ENCODE results near the gene BCAS1.

BCAS1 gene

GRCh38 chr20:54108326-54108642 is 37.9 kb upstream of the BCAS1 start:
- no peaks in the 10 kb centered on the region for H3K9me3 ChIP-seq (replicated peaks; ENCODE audit: insufficient read depth, low read length)
- H2AFZ ChIP-seq (ENCODE audit: low read length) = no peak overlapping the region
- H3F3A ChIP-seq (ENCODE audit: insufficient read depth, low read length) = no peaks in the 10 kb centered on the region
- H4K20me1 ChIP-seq (ENCODE audit: insufficient read depth, low read length) = no peaks in the 10 kb centered on the region
- TF ChIP-seq EZH2 (optimal IDR thresholded peaks at IDR 0.05; ENCODE audit: low read depth, low read length) (no peak), EZH2phosphoT487 (IDR thresholded peaks at IDR 0.05; ENCODE audit: low read length) (no peak), CTCF (IDR thresholded peaks at IDR 0.05; ENCODE audit: low read length) (no peak)
- H3K4me3 ChIP-seq (ENCODE audit: low read length) = no peak overlapping the region
- H3K4me2 ChIP-seq (ENCODE audit: low read depth, low read length) = no peak overlapping the region
- no peaks in the 10 kb centered on the region; the same call in 1 of the 2 replicates for H3K9me2 ChIP-seq (replicated peaks; ENCODE audit: insufficient read depth, low read length)
- H3K27ac ChIP-seq (ENCODE audit: low read length) = no peak overlapping the region
- DNase-seq = no peak
- no peaks in the 10 kb centered on the region for H3K27me3 ChIP-seq (replicated peaks; ENCODE audit: insufficient read depth, low read length)
- no peaks in the 10 kb centered on the region for H3K36me3 ChIP-seq (replicated peaks; ENCODE audit: insufficient read depth, low read length)
- no peak overlapping the region for H3K9ac ChIP-seq (ENCODE audit: low read length)
- no peaks in the 10 kb centered on the region for H3K79me2 ChIP-seq (ENCODE audit: low read length)
- H3K4me1 ChIP-seq (ENCODE audit: low read length) = no peaks in the 10 kb centered on the region

DNA sequence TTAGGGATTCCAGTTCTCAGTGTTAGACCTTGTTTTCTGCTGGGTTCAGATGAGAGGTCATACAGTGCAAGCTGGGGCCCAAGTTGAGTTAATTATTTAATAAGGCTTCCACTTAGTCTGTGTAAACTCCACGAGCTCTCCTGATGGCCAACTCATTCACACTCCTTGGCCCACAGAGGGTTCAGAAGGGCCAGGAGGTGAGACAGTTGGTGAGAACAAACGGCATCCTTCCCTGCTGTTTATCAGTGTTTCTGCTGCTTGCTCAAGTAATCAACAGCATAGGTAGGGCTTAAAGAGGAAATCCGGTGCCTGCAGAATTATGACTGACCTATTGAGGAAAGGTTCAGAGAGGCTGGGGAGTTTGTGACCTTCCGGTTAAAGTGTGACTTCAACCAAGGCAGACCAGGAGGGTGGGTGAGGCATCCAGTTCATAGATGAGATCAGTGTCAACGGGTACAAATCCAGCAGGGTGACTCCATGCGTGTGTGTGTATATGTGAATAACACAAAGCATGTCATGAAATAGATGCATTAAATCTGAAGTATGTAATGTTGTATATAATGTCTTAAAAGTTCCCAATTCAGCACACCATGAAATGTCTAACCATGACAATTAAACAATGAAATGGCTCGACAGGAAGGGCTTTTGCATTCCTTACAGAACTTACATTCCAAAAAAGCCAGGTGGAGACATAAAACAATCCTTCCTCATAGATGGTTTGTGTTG is 37.4 kb upstream of the BCAS1 start:
- Histone ChIP-seq H3K27ac (ENCODE audit: low read length) (no peak overlapping the region), H3K4me1 (ENCODE audit: low read length) (no peaks in the 10 kb centered on the region), H3K27me3 (replicated peaks; ENCODE audit: insufficient read depth, low read length) (no peaks in the 10 kb centered on the region), H3K9me3 (replicated peaks; ENCODE audit: insufficient read depth, low read length) (no peaks in the 10 kb centered on the region), H3K9me2 (replicated peaks; ENCODE audit: insufficient read depth, low read length) (no peaks in the 10 kb centered on the region; the same call in 1 of the 2 replicates), H3K4me2 (ENCODE audit: low read depth, low read length) (no peak overlapping the region), H2AFZ (ENCODE audit: low read length) (no peak overlapping the region), H3K36me3 (replicated peaks; ENCODE audit: insufficient read depth, low read length) (no peaks in the 10 kb centered on the region), H3F3A (ENCODE audit: insufficient read depth, low read length) (no peaks in the 10 kb centered on the region), H3K4me3 (ENCODE audit: low read length) (no peak overlapping the region), H3K9ac (ENCODE audit: low read length) (no peak overlapping the region), H3K79me2 (ENCODE audit: low read length) (no peaks in the 10 kb centered on the region), H4K20me1 (ENCODE audit: insufficient read depth, low read length) (no peaks in the 10 kb centered on the region)
- no peak for TF ChIP-seq EZH2 (optimal IDR thresholded peaks at IDR 0.05; ENCODE audit: low read depth, low read length)
- no peak for TF ChIP-seq EZH2phosphoT487 (IDR thresholded peaks at IDR 0.05; ENCODE audit: low read length)
- no peak for TF ChIP-seq CTCF (IDR thresholded peaks at IDR 0.05; ENCODE audit: low read length)
- no peak for DNase-seq

DNA sequence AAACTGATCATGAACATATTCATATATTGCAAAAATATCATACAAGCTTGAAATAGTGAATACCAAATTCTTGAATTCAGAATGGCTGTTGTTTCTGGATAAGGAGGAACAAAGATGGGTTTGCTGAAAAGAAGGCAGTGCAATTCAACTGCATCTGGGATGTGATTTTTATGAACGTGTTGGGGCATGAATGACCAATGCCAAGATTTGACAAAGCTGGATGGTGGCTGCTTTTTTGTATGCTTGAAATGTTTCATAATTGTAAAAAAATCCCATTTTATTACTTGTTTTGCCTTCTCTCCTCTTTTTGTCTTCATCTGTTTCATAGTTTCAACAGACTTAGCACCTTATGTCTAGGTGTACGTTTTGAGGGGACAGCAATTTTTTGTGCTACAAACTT is 36.8 kb upstream of the BCAS1 start:
- Histone ChIP-seq H3K79me2 (ENCODE audit: low read length) (no peaks in the 10 kb centered on the region), H3K36me3 (replicated peaks; ENCODE audit: insufficient read depth, low read length) (no peaks in the 10 kb centered on the region), H3K4me2 (ENCODE audit: low read depth, low read length) (no peak overlapping the region), H3K27me3 (replicated peaks; ENCODE audit: insufficient read depth, low read length) (no peaks in the 10 kb centered on the region), H3K27ac (ENCODE audit: low read length) (no peak overlapping the region), H3K4me1 (ENCODE audit: low read length) (no peaks in the 10 kb centered on the region), H3K9ac (ENCODE audit: low read length) (no peak overlapping the region), H4K20me1 (ENCODE audit: insufficient read depth, low read length) (no peaks in the 10 kb centered on the region), H2AFZ (ENCODE audit: low read length) (no peak overlapping the region), H3K9me2 (replicated peaks; ENCODE audit: insufficient read depth, low read length) (no peaks in the 10 kb centered on the region; the same call in 1 of the 2 replicates), H3K9me3 (replicated peaks; ENCODE audit: insufficient read depth, low read length) (no peaks in the 10 kb centered on the region), H3K4me3 (ENCODE audit: low read length) (no peak overlapping the region), H3F3A (ENCODE audit: insufficient read depth, low read length) (no peaks in the 10 kb centered on the region)
- DNase-seq = no peak
- no peak for TF ChIP-seq EZH2phosphoT487 (IDR thresholded peaks at IDR 0.05; ENCODE audit: low read length)
- no peak for TF ChIP-seq EZH2 (optimal IDR thresholded peaks at IDR 0.05; ENCODE audit: low read depth, low read length)
- TF ChIP-seq CTCF (IDR thresholded peaks at IDR 0.05; ENCODE audit: low read length) = no peak
